Esophagus muscularis mucosa (tissue), 4 donors: ENCODE measurements around the gene THSD4. TPM values are rescaled to one million over a fixed set of nuclear protein-coding genes. Genes with fewer than 3 reads are reported as not detected.
A peak's percentile ranks its signal among the peaks of the same experiment; 100 is the strongest.

ENCODE experiments used
- DNase-seq: peaks from one replicate; pipeline ENCODE4 v3.0.0-alpha.2; 2017; ENCODE audit errors: extremely low spot score
- H3K27ac ChIP-seq, 4 donors: fragments of 200-600 bp; sonication (generic); replicated peaks in 1 of 4; 1 replicate in 3 of 4; 2 replicates in 1 of 4; pipeline ENCODE4 v1.5.1; 2016 to 2019; ENCODE audit warnings: mild to moderate bottlenecking in 1 of 4
- H3K27me3 ChIP-seq, 4 donors: fragments of 200-600 bp; sonication (generic); one replicate each; pipeline versions ENCODE4 v1.5.1 to v1.6.0; 2016 to 2019
- H3K36me3 ChIP-seq, 4 donors: fragments of 200-600 bp; sonication (generic); one replicate each; pipeline ENCODE4 v1.5.1; 2016 to 2019
- H3K4me1 ChIP-seq, 4 donors: fragments of 200-600 bp; sonication (generic); one replicate each; pipeline ENCODE4 v1.5.1; 2016 to 2019
- H3K4me3 ChIP-seq, 4 donors: fragments of 200-600 bp; sonication (generic); 1 replicate in 2 of 4; 2 replicates in 2 of 4; pipeline ENCODE4 v1.5.1; 2016 to 2019; ENCODE audit warnings: mild to moderate bottlenecking in 4 of 4, moderate library complexity in 1 of 4
- H3K9me3 ChIP-seq, 4 donors: fragments of 200-600 bp; sonication (generic); 1 replicate in 3 of 4; 2 replicates in 1 of 4; pipeline ENCODE4 v1.5.1; 2016 to 2019
- CTCF ChIP-seq, 3 experiments: fragments of 200-600 bp in 2 of 3; fragments of 450-650 bp in 1 of 3; sonication (generic) in 2 of 3; IDR thresholded peaks; one replicate each; pipeline ENCODE4 v1.5.1; 2017 to 2019; ENCODE audit warnings: antibody characterized with exemption in 3 of 3, mild to moderate bottlenecking in 2 of 3, moderate library complexity in 1 of 3
- EP300 ChIP-seq: sonication (generic); formaldehyde crosslinking; IDR thresholded peaks from one replicate; pipeline ENCODE4 v1.6.1; 2017; ENCODE audit warnings: antibody characterized with exemption
- POLR2A ChIP-seq: fragments of 450-650 bp; IDR thresholded peaks from one replicate; pipeline ENCODE4 v1.6.1; 2017; ENCODE audit warnings: antibody characterized with exemption, moderate library complexity, mild to moderate bottlenecking, low read depth
- POLR2AphosphoS5 ChIP-seq, 2 donors: sonication (generic); formaldehyde crosslinking; IDR thresholded peaks; one replicate each; pipeline ENCODE4 v1.6.1; 2017; ENCODE audit warnings: antibody characterized with exemption in 2 of 2
- WGBS: methylation state at CpG from one replicate; pipeline ENCODE4 v1.1.5; 2018; 5-methylcytosine and 5-hydroxymethylcytosine counted together
- intact Hi-C: fragments of 100-400 bp; cut with DNase I; formaldehyde crosslinking; loops from one replicate; pipeline ENCODE4 v1.15.1; 2023
- total RNA-seq, 4 donors: library from RNA; depleted of rRNA; stranded (reverse); fragments of >200 nt; gene quantifications; one replicate each; pipeline versions ENCODE4 v1.1.0 to v1.2.1, GENCODE V29; 2016

THSD4 gene
- total RNA-seq, 4 donors from 2014 or later: 3.2 to 6.6 (median 5.6) TPM

DNA sequence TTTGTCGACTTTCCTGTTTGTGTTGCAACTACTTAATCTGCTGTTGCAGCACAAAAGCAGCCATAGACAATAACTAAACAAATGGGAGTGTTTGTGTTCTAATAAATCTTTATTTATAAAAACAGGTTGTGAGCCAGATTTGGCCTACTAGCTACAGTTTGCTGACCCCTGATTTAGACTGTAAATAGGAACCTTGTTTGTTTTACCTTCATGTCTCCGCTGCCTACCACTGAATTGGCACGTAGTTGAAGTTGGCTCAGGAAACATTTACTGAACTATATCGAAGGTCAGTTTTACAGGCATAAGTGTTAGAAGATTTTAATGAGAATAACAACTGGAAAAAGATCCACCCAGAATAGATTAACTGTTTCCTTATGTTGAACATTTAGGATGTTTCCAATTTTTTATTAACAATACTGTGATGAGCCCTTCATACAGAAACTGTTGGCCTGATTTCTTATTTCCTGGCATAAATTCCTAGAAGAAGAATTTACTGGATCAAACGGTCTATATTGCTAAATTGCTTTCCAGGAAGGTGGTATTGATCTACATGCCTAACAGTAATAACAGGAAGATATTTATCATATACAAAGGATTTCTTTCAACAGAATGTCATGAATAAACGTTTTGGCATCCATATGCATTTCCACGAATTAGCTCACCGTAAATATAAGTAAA lies 538.9 kb downstream of the THSD4 start:
- DNase-seq: no peak
- H3K27ac ChIP-seq: peak overlapping the region; percentile 9 to 32 (median 19)
- 45% methylated on average over 8 of the region's 8 CpGs for WGBS

DNA sequence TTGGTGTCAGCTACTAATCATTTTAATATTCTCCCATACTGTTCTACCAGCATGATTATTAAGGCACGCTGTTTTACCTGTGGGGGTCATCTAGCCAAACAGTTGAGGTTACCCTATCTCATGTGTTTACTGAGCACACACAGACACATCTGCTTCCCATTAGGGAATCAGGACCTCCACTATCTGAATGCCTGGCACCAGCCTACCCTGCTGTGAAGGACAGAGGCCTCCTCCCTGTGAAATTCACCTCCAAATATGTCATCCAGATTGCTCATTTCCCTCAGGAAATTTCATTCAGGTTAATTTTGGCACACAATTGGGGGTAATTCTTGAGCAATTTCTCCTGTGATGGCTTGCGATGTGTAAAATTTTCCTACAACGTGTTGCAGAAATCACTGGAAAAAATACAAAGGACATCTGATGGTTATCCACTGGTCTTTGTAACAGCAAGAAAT lies 539.5 kb downstream of the THSD4 start:
- Histone ChIP-seq H3K9me3 (no peaks in the 10 kb centered on the region), H3K4me3 (no peak overlapping the region), H3K4me1 (peaks cover 0 to 11% (median 8%) of the 10 kb centered on the region in 4 donors), H3K27ac (peak overlapping the region; percentile 9 to 32 (median 19)), H3K27me3 (no peaks in the 10 kb centered on the region), H3K36me3 (no peaks in the 10 kb centered on the region)
- WGBS: 80% methylated on average over 3 of the region's 3 CpGs
- TF ChIP-seq POLR2AphosphoS5 (IDR thresholded peaks at IDR 0.05) (peak; percentile 41 to 48), POLR2A (no peak)
- DNase-seq: peak; percentile 37
- intact Hi-C loops: loop anchor here (5.0 kb wide), 1 partner anchor 82 kb away; no protein-coding TSS in a partner anchor

More for the DNA sequence above, 538.9 kb downstream of the THSD4 start:
- Histone ChIP-seq H3K4me1 (peaks cover 0 to 11% (median 8%) of the 10 kb centered on the region in 4 donors), H3K27me3 (no peaks in the 10 kb centered on the region), H3K9me3 (no peaks in the 10 kb centered on the region), H3K36me3 (no peaks in the 10 kb centered on the region), H3K4me3 (no peak overlapping the region)
- intact Hi-C loops: loop anchor here (5.0 kb wide), 1 partner anchor 82 kb away; no protein-coding TSS in a partner anchor
- TF ChIP-seq POLR2A (no peak), CTCF (IDR thresholded peaks at IDR 0.05) (no peak), EP300 (no peak), POLR2AphosphoS5 (IDR thresholded peaks at IDR 0.05) (no peak)

DNA sequence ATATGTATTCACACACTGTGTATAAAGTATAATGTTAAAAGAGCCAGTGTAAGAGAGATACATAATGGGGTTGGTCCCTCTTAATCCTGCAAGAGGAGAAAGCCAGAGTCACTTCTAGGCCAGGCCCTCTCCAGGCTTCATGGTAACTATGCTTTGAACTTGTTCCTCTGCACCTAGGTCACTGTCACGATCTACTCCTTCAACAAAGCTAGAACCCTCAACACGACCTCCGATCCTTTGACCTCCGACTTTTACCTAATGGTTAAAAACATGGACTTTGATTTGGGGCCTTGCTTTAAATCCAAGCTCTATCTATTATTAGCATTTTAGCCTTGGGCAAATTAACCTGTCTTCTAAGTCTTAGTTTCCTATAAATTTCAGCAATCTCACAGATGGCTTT lies 541.2 kb downstream of the THSD4 start:
- Histone ChIP-seq H3K9me3 (no peaks in the 10 kb centered on the region), H3K4me1 (peaks cover 5 to 8% (median 6%) of the 10 kb centered on the region in 4 donors), H3K4me3 (no peak overlapping the region), H3K27ac (no peak overlapping the region), H3K36me3 (no peaks in the 10 kb centered on the region), H3K27me3 (no peaks in the 10 kb centered on the region)
- TF ChIP-seq POLR2A: no peak
- TF ChIP-seq CTCF (IDR thresholded peaks at IDR 0.05): no peak
- no peak for TF ChIP-seq POLR2AphosphoS5 (IDR thresholded peaks at IDR 0.05)
- no peak for TF ChIP-seq EP300
- WGBS: 72% methylated on average over 4 of the region's 4 CpGs
- intact Hi-C loops: no loop called here
- peak; percentile 79 for DNase-seq

DNA sequence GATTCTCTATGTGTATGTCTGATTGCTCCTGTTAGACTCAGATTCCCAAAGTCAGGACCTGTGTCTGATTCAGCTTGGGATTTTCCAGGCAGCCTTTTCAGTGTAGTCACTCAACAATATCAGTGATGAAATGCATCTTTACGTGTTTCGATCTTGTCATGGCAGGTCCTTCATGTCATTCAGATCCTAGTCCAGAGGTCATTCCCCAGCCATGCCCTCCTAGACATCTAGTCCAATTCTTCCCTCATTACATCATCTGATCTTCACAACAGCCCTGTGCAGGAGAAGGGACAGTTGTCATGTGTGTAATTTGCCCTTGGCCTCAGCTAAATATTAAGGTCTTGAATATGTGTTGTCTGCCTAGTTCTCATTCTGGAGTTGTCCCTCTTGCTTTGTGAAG lies 541.9 kb downstream of the THSD4 start:
- H3K27me3 ChIP-seq: no peaks in the 10 kb centered on the region
- no peak overlapping the region for H3K4me3 ChIP-seq
- intact Hi-C loops: no loop called here
- no peaks in the 10 kb centered on the region for H3K36me3 ChIP-seq
- H3K9me3 ChIP-seq: no peaks in the 10 kb centered on the region
- H3K4me1 ChIP-seq: peaks cover 0 to 6% (median 4%) of the 10 kb centered on the region in 4 donors
- TF ChIP-seq EP300: no peak
- TF ChIP-seq CTCF (IDR thresholded peaks at IDR 0.05): no peak
- TF ChIP-seq POLR2AphosphoS5 (IDR thresholded peaks at IDR 0.05): no peak
- TF ChIP-seq POLR2A: no peak
- DNase-seq: peak; percentile 68
- H3K27ac ChIP-seq: no peak overlapping the region
- WGBS: 90% methylated on average over 2 of the region's 2 CpGs

- Histone ChIP-seq H3K36me3 (no peaks in the 10 kb centered on the region), H3K4me1 (peaks cover 0 to 6% (median 4%) of the 10 kb centered on the region in 4 donors), H3K4me3 (no peak overlapping the region), H3K9me3 (no peaks in the 10 kb centered on the region), H3K27me3 (no peaks in the 10 kb centered on the region), H3K27ac (no peak overlapping the region)
- peak; percentile 74 for DNase-seq
- intact Hi-C loops: no loop called here
- 82% methylated on average over 7 of the region's 7 CpGs for WGBS
- no peak for TF ChIP-seq POLR2A
- TF ChIP-seq POLR2AphosphoS5 (IDR thresholded peaks at IDR 0.05): no peak
- TF ChIP-seq CTCF (IDR thresholded peaks at IDR 0.05): no peak
- TF ChIP-seq EP300: no peak
Measured at GRCh38 chr15:71658036-71658435, 542.8 kb downstream of the THSD4 start.
